Hepatocyte (in vitro differentiated cells): ENCODE data around the gene ZC3H4. TPM values are rescaled to one million over a fixed set of nuclear protein-coding genes. Genes with fewer than 3 reads are reported as not detected.
"Not testable (repeated sequence)": the region's sequence is repeated elsewhere in the genome, so short reads cannot be mapped to it uniquely, and the experiment has no call there.

Experiments
- DNase-seq: peaks from one replicate; pipeline ENCODE4 v3.0.0-alpha.2; 2016; ENCODE audit warnings: low spot score
- H2AFZ ChIP-seq: fragments of 200-600 bp; sonication (generic); 2 replicates; pipeline ENCODE4 v1.6.0; 2016; ENCODE audit warnings: antibody characterized with exemption, mild to moderate bottlenecking
- H3K27ac ChIP-seq: fragments of 200-600 bp; sonication (generic); 2 replicates; pipeline ENCODE4 v1.5.1; 2016; ENCODE audit warnings: mild to moderate bottlenecking
- H3K27me3 ChIP-seq: fragments of 200-600 bp; sonication (generic); 2 replicates; pipeline ENCODE4 v1.6.1; 2016
- H3K36me3 ChIP-seq: fragments of 200-600 bp; sonication (generic); replicated peaks from 2 replicates; pipeline ENCODE4 v1.5.1; 2016; ENCODE audit warnings: low read depth; ENCODE audit not compliant: insufficient read depth
- H3K4me1 ChIP-seq: fragments of 200-600 bp; sonication (generic); 2 replicates; pipeline ENCODE4 v1.5.1; 2016; ENCODE audit warnings: mild to moderate bottlenecking, moderate library complexity; ENCODE audit not compliant: insufficient read depth
- H3K4me2 ChIP-seq: fragments of 200-600 bp; sonication (generic); 2 replicates; pipeline ENCODE4 v1.6.0; 2016
- H3K4me3 ChIP-seq: fragments of 200-600 bp; sonication (generic); 2 replicates; pipeline ENCODE4 v1.5.1; 2016; ENCODE audit warnings: mild to moderate bottlenecking
- H3K79me2 ChIP-seq: fragments of 200-600 bp; sonication (generic); 2 replicates; pipeline ENCODE4 v1.6.0; 2017; ENCODE audit warnings: mild to moderate bottlenecking
- H3K9me2 ChIP-seq: fragments of 200-600 bp; sonication (generic); replicated peaks from 2 replicates; pipeline ENCODE4 v1.6.0; 2017; ENCODE audit warnings: mild to moderate bottlenecking; ENCODE audit not compliant: insufficient read depth
- H3K9me3 ChIP-seq: fragments of 200-600 bp; sonication (generic); 2 replicates; pipeline ENCODE4 v1.5.1; 2016; ENCODE audit warnings: low read depth, mild to moderate bottlenecking
- H4K20me1 ChIP-seq: fragments of 200-600 bp; sonication (generic); 2 replicates; pipeline ENCODE4 v1.6.0; 2016; ENCODE audit warnings: mild to moderate bottlenecking; ENCODE audit not compliant: insufficient read depth, poor library complexity, severe bottlenecking
- CTCF ChIP-seq: fragments of 200-600 bp; sonication (generic); IDR thresholded peaks from 2 replicates; pipeline ENCODE4 v1.5.1; 2016; ENCODE audit warnings: antibody characterized with exemption, mild to moderate bottlenecking; ENCODE audit not compliant: poor library complexity
- EZH2 ChIP-seq: fragments of 200-600 bp; sonication (generic); IDR thresholded peaks from 2 replicates; pipeline ENCODE4 v1.6.1; 2016; ENCODE audit warnings: antibody characterized with exemption, mild to moderate bottlenecking, borderline replicate concordance
- EZH2phosphoT487 ChIP-seq: fragments of 200-600 bp; sonication (generic); IDR thresholded peaks from one replicate; pipeline ENCODE4 v1.6.1; 2018; ENCODE audit warnings: antibody characterized with exemption, mild to moderate bottlenecking, low read depth, moderate library complexity; ENCODE audit not compliant: unreplicated experiment, severe bottlenecking
- WGBS: methylation state at CpG from one replicate; pipeline ENCODE4 v1.1.6; 2016; ENCODE audit warnings: low lambda C conversion rate; ENCODE audit errors: missing lambda C conversion rate; 5-methylcytosine and 5-hydroxymethylcytosine counted together
- polyA plus RNA-seq: library from polyadenylated mRNA; unstranded; fragments of >200 nt; fragmentation: Nextera tagmentation; extraction: Ambion mirVana; gene quantifications from 2 replicates; pipeline ENCODE4 v1.2.1, GENCODE V29; 2016
- total RNA-seq: library from RNA; depleted of rRNA; stranded (reverse); fragments of >200 nt; gene quantifications from 2 replicates; pipeline ENCODE4 v1.2.3, GENCODE V29; 2014

The ZC3H4 gene
- total and polyA plus RNA-seq, 2 experiments from 2014 or later, result 4.3 to 13.1 TPM

- Histone ChIP-seq H4K20me1 (peaks cover 16% of the 10 kb centered on the region), H3K79me2 (peaks cover 96% of the 10 kb centered on the region), H3K27me3 (no peaks in the 10 kb centered on the region), H3K4me3 (no peak overlapping the region), H3K27ac (no peak overlapping the region), H3K9me3 (no peaks in the 10 kb centered on the region), H3K4me1 (no peaks in the 10 kb centered on the region), H3K9me2 (no peaks in the 10 kb centered on the region), H3K36me3 (peaks cover 2% of the 10 kb centered on the region), H2AFZ (no peak overlapping the region), H3K4me2 (no peak overlapping the region)
- no peak for TF ChIP-seq EZH2
- no peak for DNase-seq
Measured at GRCh38 chr19:47141695-47142094, 28.1 kb upstream of the ZC3H4 start.

- 52% methylated on average over 7 of the region's 7 CpGs for WGBS
- peaks cover 97% of the 10 kb centered on the region for H3K79me2 ChIP-seq
- H3K4me2 ChIP-seq, result not testable (repeated sequence)
Measured at GRCh38 chr19:47141252-47141651, 27.7 kb upstream of the ZC3H4 start.

GRCh38 chr19:47135156-47135555 lies 21.6 kb upstream of the ZC3H4 start:
- Histone ChIP-seq H3K9me2 (no peaks in the 10 kb centered on the region), H2AFZ (no peak overlapping the region), H3K27ac (no peak overlapping the region), H3K4me1 (peaks cover 21% of the 10 kb centered on the region), H3K9me3 (no peaks in the 10 kb centered on the region), H3K4me2 (peak overlapping the region; percentile 59), H3K4me3 (no peak overlapping the region), H4K20me1 (peaks cover 15% of the 10 kb centered on the region), H3K27me3 (no peaks in the 10 kb centered on the region), H3K79me2 (peaks cover 88% of the 10 kb centered on the region), H3K36me3 (no peaks in the 10 kb centered on the region)
- TF ChIP-seq EZH2 (no peak), EZH2phosphoT487 (no peak), CTCF (no peak)
- DNase-seq, result no peak
- WGBS, result 87% methylated on average over 3 of the region's 3 CpGs

More at GRCh38 chr19:47141252-47141651, 27.7 kb upstream of the ZC3H4 start:
- not testable (repeated sequence) for H3K4me1 ChIP-seq, H3K9me2 ChIP-seq, H3K4me3 ChIP-seq, H2AFZ ChIP-seq, H3K36me3 ChIP-seq, H3K9me3 ChIP-seq, H3K27me3 ChIP-seq
- DNase-seq, result peak; percentile 40
- peak overlapping the region; percentile 38 for H3K27ac ChIP-seq
- H4K20me1 ChIP-seq, result peaks cover 16% of the 10 kb centered on the region

GRCh38 chr19:47134545-47134944 lies 21.0 kb upstream of the ZC3H4 start:
- H3K9me2 ChIP-seq, result no peaks in the 10 kb centered on the region
- H3K36me3 ChIP-seq, result no peaks in the 10 kb centered on the region
- no peak for TF ChIP-seq EZH2
- TF ChIP-seq CTCF, result no peak
- no peak for TF ChIP-seq EZH2phosphoT487
- 26% methylated on average over 2 of the region's 2 CpGs for WGBS
- H4K20me1 ChIP-seq, result peaks cover 15% of the 10 kb centered on the region
- no peak overlapping the region for H3K4me3 ChIP-seq
- no peak overlapping the region for H3K27ac ChIP-seq
- H3K27me3 ChIP-seq, result no peaks in the 10 kb centered on the region
- DNase-seq, result no peak
- H3K79me2 ChIP-seq, result peaks cover 82% of the 10 kb centered on the region
- peak overlapping the region; percentile 59 for H3K4me2 ChIP-seq
- H2AFZ ChIP-seq, result no peak overlapping the region
- H3K4me1 ChIP-seq, result peaks cover 21% of the 10 kb centered on the region
- H3K9me3 ChIP-seq, result no peaks in the 10 kb centered on the region

GRCh38 chr19:47133021-47133471 lies 19.5 kb upstream of the ZC3H4 start:
- 76% methylated on average over 11 of the region's 11 CpGs for WGBS
- peak overlapping the region; percentile 82 for H3K4me2 ChIP-seq

More at GRCh38 chr19:47133021-47133471, 19.5 kb upstream of the ZC3H4 start:
- Histone ChIP-seq H3K27me3 (no peaks in the 10 kb centered on the region), H3K9me3 (no peaks in the 10 kb centered on the region), H3K9me2 (no peaks in the 10 kb centered on the region), H3K79me2 (peaks cover 67% of the 10 kb centered on the region), H3K4me1 (peaks cover 21% of the 10 kb centered on the region), H3K36me3 (no peaks in the 10 kb centered on the region), H4K20me1 (peaks cover 12% of the 10 kb centered on the region), H2AFZ (no peak overlapping the region), H3K27ac (no peak overlapping the region), H3K4me3 (no peak overlapping the region)
- no peak for DNase-seq
- TF ChIP-seq EZH2phosphoT487, result no peak
- no peak for TF ChIP-seq CTCF
- no peak for TF ChIP-seq EZH2
